ENCODE measurements around the gene ACOT11. TPM values are rescaled to one million over a fixed set of nuclear protein-coding genes. Genes with fewer than 3 reads are reported as not detected.

Gene ACOT11
- total and polyA plus RNA-seq, 12 donors: 25.8 to 77.2 (median 54.7) TPM

GRCh38 chr1:54537611-54538010 lies 10.4 kb upstream of the ACOT11 start:
- Histone ChIP-seq H3K4me1 (peaks cover 0 to 15% (median 11%) of the 10 kb centered on the region in 9 donors), H3K36me3 (no peaks in the 10 kb centered on the region), H3K27ac (no peak overlapping the region), H3K27me3 (peaks cover 0 to 13% (median 7%) of the 10 kb centered on the region in 7 donors), H3K9me3 (no peaks in the 10 kb centered on the region), H3K4me3 (no peak overlapping the region)
- intact Hi-C loops (cut with DNase I): no loop called here
- ATAC-seq (no peak), DNase-seq (no peak)
- 58 to 65% methylated on average over 4 of the region's 4 CpGs for WGBS, 2 donors
- TF ChIP-seq CTCF (IDR thresholded peaks at IDR 0.05): no peak

GRCh38 chr1:54538538-54538937 lies 9.5 kb upstream of the ACOT11 start:
- Histone ChIP-seq H3K27ac (no peak overlapping the region), H3K4me1 (peaks cover 0 to 24% (median 16%) of the 10 kb centered on the region in 9 donors), H3K27me3 (peaks cover 0 to 13% (median 7%) of the 10 kb centered on the region in 7 donors), H3K36me3 (no peaks in the 10 kb centered on the region), H3K9me3 (no peaks in the 10 kb centered on the region), H3K4me3 (no peak overlapping the region)
- no peak for TF ChIP-seq CTCF (IDR thresholded peaks at IDR 0.05)
- ATAC-seq: no peak
- intact Hi-C loops (cut with DNase I): no loop called here
- no peak for DNase-seq
- WGBS, 2 donors: 95% methylated on average over 8 of the region's 8 CpGs

DNA sequence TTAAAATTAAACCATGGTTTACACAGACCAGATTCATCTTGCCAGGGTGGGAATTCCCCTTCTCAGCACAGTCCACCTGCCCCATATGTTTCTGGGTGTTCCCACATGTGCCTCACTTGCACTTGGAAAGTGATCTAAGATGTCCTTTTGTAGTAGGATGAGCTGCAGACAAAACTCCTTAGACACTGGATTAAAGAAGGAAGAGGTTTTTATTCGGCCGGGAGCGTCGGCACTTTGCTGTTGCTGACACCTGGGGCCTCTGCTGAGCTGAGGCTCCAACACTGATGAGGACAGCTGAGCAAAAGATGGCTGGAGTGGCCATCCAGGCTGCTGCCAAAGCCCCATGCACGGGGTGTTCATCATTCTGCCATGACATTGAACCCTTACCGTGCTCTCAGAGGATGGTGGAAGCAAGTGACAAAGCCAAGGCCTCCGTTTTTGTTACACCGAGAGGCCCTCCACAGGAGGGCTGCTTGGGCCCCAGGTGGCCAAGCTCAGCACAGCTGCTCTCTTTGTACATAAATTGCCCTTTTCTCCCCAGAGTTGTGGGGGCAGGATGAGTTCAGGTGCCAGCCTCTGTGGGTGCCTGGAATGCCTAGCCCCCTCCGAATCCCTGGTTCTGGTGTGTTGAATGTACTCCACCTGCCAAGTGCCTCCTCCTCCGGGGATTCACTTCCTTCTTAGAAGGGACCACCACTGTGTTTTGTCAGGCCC lies 7.3 kb upstream of the ACOT11 start:
- TF ChIP-seq CTCF (IDR thresholded peaks at IDR 0.05): no peak
- no peaks in the 10 kb centered on the region for H3K9me3 ChIP-seq
- ATAC-seq (no peak), DNase-seq (no peak)
- intact Hi-C loops (cut with DNase I): loop anchor here in 1 of 10 donors (10.0 kb wide), 1 partner anchor 174 kb away; the partner anchor contains the start of gene TTC4
- 85 to 87% methylated on average over 10 of the region's 10 CpGs for WGBS, 2 donors
- no peaks in the 10 kb centered on the region for H3K36me3 ChIP-seq
- H3K4me1 ChIP-seq: peaks cover 0 to 33% (median 16%) of the 10 kb centered on the region in 9 donors
- peaks cover 0 to 11% (median 7%) of the 10 kb centered on the region in 7 donors for H3K27me3 ChIP-seq
- H3K4me3 ChIP-seq: no peak overlapping the region
- H3K27ac ChIP-seq: no peak overlapping the region

DNA sequence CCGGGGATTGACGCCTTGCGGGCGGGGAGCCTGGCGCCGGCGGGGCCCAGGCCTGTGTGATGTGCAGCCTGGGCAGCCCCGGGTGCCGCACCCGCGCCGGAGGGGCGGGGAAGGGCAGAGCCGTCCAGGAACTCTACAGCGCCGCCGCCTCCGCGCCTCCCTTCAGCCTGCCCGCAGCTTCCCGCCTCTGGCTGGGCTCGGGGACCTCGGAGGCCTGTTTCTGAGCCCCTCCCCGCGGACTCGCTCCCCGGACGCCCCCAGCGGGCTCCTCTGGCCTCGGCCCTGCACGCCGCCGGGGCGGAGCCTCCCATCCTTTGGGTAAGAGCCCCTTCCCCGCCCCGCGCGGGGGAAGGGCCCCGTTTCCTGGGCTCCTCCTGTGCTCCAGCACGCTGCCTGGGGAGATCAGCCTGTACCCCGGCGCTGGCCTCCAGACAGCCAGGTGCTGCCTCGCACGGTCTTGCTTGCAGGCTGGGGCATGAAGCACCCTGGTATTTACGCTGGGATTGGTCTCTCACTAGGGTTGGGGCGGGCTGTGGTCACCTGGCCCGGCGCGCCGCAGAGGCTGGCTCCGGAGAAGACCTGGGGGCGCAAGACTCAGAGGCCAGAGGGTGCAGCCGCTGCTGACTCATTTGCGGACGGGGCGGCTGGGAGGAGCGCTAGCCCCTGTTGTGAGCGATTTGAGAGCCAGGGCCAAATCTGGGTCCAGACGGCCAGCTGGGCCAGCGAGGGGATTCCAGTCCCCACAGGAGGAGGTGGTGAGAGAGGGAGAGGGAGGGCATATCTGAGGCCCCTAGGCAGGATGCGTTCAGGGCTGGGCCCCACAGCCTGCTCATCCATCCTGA lies 5.7 kb upstream of the ACOT11 start:
- peak overlapping the region; percentile 7 to 67 (median 52) for H3K4me3 ChIP-seq
- ATAC-seq: peak; percentile 72 to 89 (median 84)
- intact Hi-C loops (cut with DNase I): loop anchor here in 1 of 10 donors (10.0 kb wide), 1 partner anchor 172 kb away; the partner anchor contains the start of gene TTC4

More for the DNA sequence above, 5.7 kb upstream of the ACOT11 start:
- H3K36me3 ChIP-seq: no peaks in the 10 kb centered on the region
- WGBS, 2 donors: 5 to 7% methylated on average over 47 to 61 of the region's 61 CpGs
- DNase-seq: peak in 1 of 2 donors; percentile 69
- H3K4me1 ChIP-seq: peaks cover 3 to 42% (median 23%) of the 10 kb centered on the region in 9 donors
- peaks cover 0 to 7% (median 7%) of the 10 kb centered on the region in 7 donors for H3K27me3 ChIP-seq
- H3K9me3 ChIP-seq: no peaks in the 10 kb centered on the region
- peak overlapping the region in 8 of 10 donors; percentile 19 to 78 (median 62) for H3K27ac ChIP-seq
- TF ChIP-seq CTCF (IDR thresholded peaks at IDR 0.05): peak in 2 of 9 donors; percentile 7 to 39

Data from heart right ventricle (tissue), 16 donors.